ENCODE data around the gene RXFP1.
A peak's percentile ranks its signal among the peaks of the same experiment; 100 is the strongest.
"Not testable (repeated sequence)": the region's sequence is repeated elsewhere in the genome, so short reads cannot be mapped to it uniquely, and the experiment has no call there.

RXFP1 gene

DNA sequence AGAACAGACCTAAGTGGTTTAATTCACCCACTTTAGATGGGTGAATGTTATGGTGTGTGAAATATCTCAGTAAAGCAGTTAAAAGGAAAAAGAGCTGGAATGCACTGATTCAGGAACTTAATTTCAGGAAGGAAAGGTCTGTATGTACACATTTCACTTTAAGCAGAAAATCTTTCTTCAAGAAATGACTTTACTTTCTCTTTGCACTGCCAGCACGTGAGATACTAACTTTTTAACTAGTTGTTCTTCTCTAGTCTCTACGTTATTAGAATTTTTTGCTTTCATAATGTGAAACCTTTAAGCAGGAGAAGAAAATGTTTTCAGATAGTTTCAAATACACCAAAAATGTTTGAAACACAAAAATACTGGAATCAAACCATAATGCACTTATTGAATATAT lies 131.2 kb downstream of the RXFP1 start:
- Histone ChIP-seq H3K36me3 (no peaks in the 10 kb centered on the region), H3K27me3 (no peaks in the 10 kb centered on the region), H3K9me3 (replicated peaks in 1 of 11) (peaks cover 0 to 4% (median 0%) of the 10 kb centered on the region in 11 experiments; a peak in 1 of 22 replicates), H4K20me1 (no peaks in the 10 kb centered on the region), H3K4me1 (peaks cover 0 to 6% (median 0%) of the 10 kb centered on the region in 10 experiments; a peak in 1 of 20 replicates), H3K4me3 (no peak overlapping the region), H3K9ac (peak overlapping the region in 1 of 11 experiments; percentile 14; a peak in 1 of 22 replicates), H3K4me2 (peak overlapping the region in 2 of 11 experiments; percentile 18 to 37; a peak in 2 of 22 replicates), H3K27ac (no peak overlapping the region; a peak in 1 of 22 replicates)
- TF ChIP-seq Cebpa-rat (IDR thresholded peaks at IDR 0.05): no peak

DNA sequence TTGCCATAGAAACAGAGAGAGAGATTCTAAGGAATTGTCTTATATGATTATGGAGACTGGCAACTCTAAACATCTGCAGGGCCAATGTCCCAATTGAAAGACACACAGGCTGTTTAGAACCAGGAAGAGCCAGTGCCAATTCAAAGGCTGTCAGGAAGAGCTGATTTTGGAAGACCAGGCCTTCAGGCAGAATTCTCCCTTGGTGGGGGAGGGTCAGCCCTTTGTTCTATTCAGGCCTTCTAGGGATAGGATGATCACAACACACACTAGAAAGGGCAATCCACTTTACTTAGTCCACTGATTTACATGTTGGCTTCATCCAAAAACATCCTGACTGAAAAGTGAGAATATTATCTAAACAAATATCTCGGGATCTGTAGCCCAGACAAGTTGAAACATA lies 134.8 kb downstream of the RXFP1 start:
- Histone ChIP-seq H3K27ac (no peak overlapping the region), H3K9me3 (replicated peaks in 1 of 11) (peaks cover 0 to 4% (median 0%) of the 10 kb centered on the region in 11 experiments; a peak in 1 of 22 replicates), H4K20me1 (no peaks in the 10 kb centered on the region), H3K36me3 (no peaks in the 10 kb centered on the region), H3K27me3 (no peaks in the 10 kb centered on the region), H3K4me3 (no peak overlapping the region), H3K4me2 (no peak overlapping the region), H3K9ac (no peak overlapping the region), H3K4me1 (peaks cover 0 to 6% (median 0%) of the 10 kb centered on the region in 10 experiments; a peak in 1 of 20 replicates)
- TF ChIP-seq Cebpa-rat (IDR thresholded peaks at IDR 0.05): no peak

DNA sequence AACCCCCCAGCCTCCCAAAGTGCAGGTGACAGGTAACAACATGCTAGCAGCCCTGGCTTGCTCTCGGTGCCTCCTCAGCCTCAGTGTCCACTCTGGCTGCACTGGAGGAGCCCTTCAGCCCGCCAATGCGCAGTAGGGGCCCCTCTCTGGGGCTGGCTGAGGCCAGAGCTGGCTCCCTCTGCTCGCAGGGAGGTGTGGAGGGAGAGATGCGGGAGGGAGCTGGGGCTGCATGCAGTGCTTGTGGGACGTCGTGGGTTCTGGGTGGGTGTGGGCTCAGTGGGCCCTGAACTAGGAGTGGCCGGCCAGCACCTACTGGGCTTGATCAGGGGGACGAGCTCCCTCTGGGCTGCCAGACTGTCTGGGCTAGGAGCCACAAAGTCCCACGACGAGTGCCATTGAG lies 135.6 kb downstream of the RXFP1 start:
- peaks cover 0 to 6% (median 0%) of the 10 kb centered on the region in 10 experiments; a peak in 1 of 20 replicates for H3K4me1 ChIP-seq
- H3K27me3 ChIP-seq: no peaks in the 10 kb centered on the region
- no peaks in the 10 kb centered on the region for H4K20me1 ChIP-seq
- H3K4me2 ChIP-seq: no peak overlapping the region
- no peak for TF ChIP-seq Cebpa-rat (IDR thresholded peaks at IDR 0.05)
- no peak overlapping the region for H3K4me3 ChIP-seq
- H3K27ac ChIP-seq: no peak overlapping the region
- H3K36me3 ChIP-seq: no peaks in the 10 kb centered on the region
- no peak overlapping the region for H3K9ac ChIP-seq
- H3K9me3 ChIP-seq (replicated peaks in 1 of 11): peaks cover 0 to 4% (median 0%) of the 10 kb centered on the region in 11 experiments; a peak in 1 of 22 replicates

DNA sequence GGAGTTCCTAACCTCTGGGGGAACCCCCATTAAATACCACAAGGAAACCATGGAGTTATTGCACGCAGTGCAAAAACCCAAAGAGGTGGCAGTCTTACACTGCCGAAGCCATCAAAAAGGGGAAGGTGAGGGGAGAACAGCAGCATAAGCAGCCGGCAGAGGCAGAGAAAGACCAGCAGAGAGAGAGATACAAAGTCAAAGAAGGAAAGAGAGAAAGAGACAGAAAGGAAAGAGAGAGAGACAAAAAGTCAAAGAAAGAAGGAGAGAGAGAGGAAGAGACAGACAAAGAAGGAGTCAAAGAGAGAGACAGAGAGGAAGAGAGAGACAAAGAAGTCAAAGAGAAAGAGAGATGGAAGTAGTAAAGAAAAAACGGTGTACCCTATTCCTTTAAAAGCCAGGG lies 141.6 kb downstream of the RXFP1 start:
- not testable (repeated sequence) for H3K4me3 ChIP-seq
- H3K4me1 ChIP-seq: peaks cover 0 to 23% (median 0%) of the 10 kb centered on the region in 10 experiments; a peak in 6 of 20 replicates
- 0 out of 22 replicates have a peak overlapping the region, but pooled peaks of 1 of the 11 experiments have one; percentile 17 for H3K27ac ChIP-seq

DNA sequence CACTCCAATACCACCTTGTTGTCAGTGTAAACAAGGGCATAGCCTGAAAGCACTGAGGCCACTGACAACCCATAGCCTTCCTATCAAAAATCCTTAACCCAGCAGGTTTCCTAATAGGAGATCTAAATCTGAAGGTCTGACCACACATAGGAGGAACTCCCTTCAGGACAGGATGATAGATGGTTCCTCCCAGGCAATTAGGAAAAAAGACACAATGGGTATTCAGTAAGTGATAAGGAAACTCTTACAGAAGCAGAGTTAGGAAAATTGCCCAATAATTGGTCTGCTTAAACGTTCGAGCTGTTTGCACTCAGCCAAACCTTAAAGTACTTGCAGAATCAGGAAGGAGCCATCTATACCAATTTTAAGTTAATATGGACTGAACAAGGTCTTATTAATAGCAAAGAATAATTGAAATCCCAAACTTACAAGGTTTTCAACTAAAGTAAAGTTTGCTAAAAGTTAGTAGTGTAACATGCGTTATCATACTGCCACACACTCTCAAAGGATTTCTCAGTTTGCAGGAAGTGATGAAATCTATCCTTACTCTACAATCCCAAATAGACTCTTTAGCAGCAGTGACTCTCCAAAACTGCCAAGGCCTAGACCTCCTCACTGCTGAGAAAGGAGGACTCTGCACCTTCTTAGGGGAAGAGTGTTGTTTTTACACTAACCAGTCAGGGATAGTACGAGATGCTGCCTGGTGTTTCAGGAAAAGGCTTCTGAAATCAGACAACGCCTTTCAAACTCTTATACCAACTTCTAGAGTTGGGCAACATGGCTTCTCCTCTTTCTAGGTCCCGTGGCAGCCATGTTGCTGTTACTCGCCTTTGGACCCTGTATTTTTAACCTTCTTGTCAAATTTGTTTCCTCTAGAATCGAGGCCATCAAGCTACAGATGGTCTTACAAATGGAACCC lies 142.3 kb downstream of the RXFP1 start:
- Histone ChIP-seq H3K4me2 (peak overlapping the region in 4 of 11 experiments; percentile 7 to 44 (median 30); a peak in 5 of 22 replicates), H3K36me3 (peaks cover 0 to 47% (median 30%) of the 10 kb centered on the region in 11 experiments; a peak in 20 of 22 replicates), H3K27ac (0 out of 22 replicates have a peak overlapping the region, but pooled peaks of 1 of the 11 experiments have one; percentile 17), H3K4me1 (peaks cover 0 to 23% (median 1%) of the 10 kb centered on the region in 10 experiments; a peak in 10 of 20 replicates), H3K9me3 (replicated peaks in 1 of 11) (peaks cover 0 to 12% (median 7%) of the 10 kb centered on the region in 11 experiments; a peak in 13 of 22 replicates), H4K20me1 (peaks cover 0 to 15% (median 0%) of the 10 kb centered on the region in 11 experiments; a peak in 5 of 22 replicates)
- H3K4me3 ChIP-seq, H3K27me3 ChIP-seq, H3K9ac ChIP-seq: not testable (repeated sequence)

More for the DNA sequence above, 141.6 kb downstream of the RXFP1 start:
- Histone ChIP-seq H3K36me3 (peaks cover 0 to 40% (median 27%) of the 10 kb centered on the region in 11 experiments; a peak in 20 of 22 replicates), H3K9me3 (replicated peaks in 1 of 11) (peaks cover 0 to 12% (median 8%) of the 10 kb centered on the region in 11 experiments; a peak in 13 of 22 replicates), H3K4me2 (peak overlapping the region in 3 of 11 experiments; percentile 18 to 44 (median 43); a peak in 6 of 22 replicates)
- H3K9ac ChIP-seq, H4K20me1 ChIP-seq, H3K27me3 ChIP-seq: not testable (repeated sequence)

DNA sequence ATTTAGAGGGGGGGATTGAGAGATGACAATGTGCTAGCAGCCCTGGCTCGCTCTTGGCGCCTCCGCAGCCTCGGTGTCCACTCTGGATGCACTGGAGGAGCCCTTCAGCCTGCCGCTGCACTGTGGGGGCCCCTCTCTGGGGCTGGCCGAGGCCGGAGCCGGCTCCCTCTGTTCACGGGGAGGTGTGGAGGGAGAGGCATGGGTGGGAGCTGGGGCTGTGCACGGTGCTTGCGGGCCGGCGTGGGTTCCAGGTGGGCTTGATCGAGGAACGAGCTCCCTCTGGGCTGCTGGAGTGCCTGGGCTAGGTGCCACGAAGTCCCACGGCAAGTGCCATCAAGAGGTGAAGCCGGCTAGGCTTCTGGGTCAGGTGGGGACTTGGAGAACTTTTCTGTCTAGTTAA lies 143.1 kb downstream of the RXFP1 start:
- Histone ChIP-seq H4K20me1 (peaks cover 0 to 23% (median 0%) of the 10 kb centered on the region in 11 experiments; a peak in 7 of 22 replicates), H3K4me3 (no peak overlapping the region), H3K9ac (no peak overlapping the region), H3K9me3 (replicated peaks in 1 of 11) (peaks cover 0 to 12% (median 7%) of the 10 kb centered on the region in 11 experiments; a peak in 13 of 22 replicates), H3K4me2 (no peak overlapping the region; a peak in 1 of 22 replicates), H3K36me3 (peaks cover 0 to 55% (median 30%) of the 10 kb centered on the region in 11 experiments; a peak in 20 of 22 replicates), H3K4me1 (peaks cover under 1 to 28% (median 10%) of the 10 kb centered on the region in 10 experiments; a peak in 18 of 20 replicates), H3K27me3 (no peaks in the 10 kb centered on the region), H3K27ac (no peak overlapping the region)
- TF ChIP-seq Cebpa-rat (IDR thresholded peaks at IDR 0.05): no peak

DNA sequence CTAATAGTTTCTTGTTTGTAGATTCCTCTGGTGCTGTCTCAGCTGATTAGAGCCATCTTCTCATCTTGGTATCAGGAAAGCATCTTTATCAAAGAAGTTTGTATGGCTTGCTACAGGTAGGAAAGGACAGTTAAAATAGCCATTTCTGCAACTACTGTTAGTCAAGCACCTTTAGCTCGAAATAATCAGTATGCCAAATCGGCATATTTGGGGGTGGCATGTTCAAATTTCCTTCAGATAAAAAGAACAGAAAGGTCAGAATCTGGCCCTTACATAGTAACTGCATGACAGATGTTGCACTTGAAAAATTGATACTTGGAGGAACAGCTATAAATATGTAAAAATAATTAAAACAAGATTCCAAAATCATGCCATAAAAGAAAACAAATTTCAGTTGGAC lies 145.2 kb downstream of the RXFP1 start:
- H3K4me1 ChIP-seq: peaks cover 11 to 38% (median 19%) of the 10 kb centered on the region in 10 experiments
- H4K20me1 ChIP-seq: peaks cover 0 to 33% (median 0%) of the 10 kb centered on the region in 11 experiments; a peak in 9 of 22 replicates
- no peaks in the 10 kb centered on the region for H3K27me3 ChIP-seq
- H3K27ac ChIP-seq: no peak overlapping the region
- H3K4me3 ChIP-seq: no peak overlapping the region
- H3K36me3 ChIP-seq: peaks cover 0 to 55% (median 30%) of the 10 kb centered on the region in 11 experiments; a peak in 20 of 22 replicates
- no peak overlapping the region for H3K9ac ChIP-seq
- H3K4me2 ChIP-seq: no peak overlapping the region
- TF ChIP-seq Cebpa-rat (IDR thresholded peaks at IDR 0.05): no peak
- peaks cover 0 to 12% (median 7%) of the 10 kb centered on the region in 11 experiments; a peak in 13 of 22 replicates for H3K9me3 ChIP-seq (replicated peaks in 1 of 11)

DNA sequence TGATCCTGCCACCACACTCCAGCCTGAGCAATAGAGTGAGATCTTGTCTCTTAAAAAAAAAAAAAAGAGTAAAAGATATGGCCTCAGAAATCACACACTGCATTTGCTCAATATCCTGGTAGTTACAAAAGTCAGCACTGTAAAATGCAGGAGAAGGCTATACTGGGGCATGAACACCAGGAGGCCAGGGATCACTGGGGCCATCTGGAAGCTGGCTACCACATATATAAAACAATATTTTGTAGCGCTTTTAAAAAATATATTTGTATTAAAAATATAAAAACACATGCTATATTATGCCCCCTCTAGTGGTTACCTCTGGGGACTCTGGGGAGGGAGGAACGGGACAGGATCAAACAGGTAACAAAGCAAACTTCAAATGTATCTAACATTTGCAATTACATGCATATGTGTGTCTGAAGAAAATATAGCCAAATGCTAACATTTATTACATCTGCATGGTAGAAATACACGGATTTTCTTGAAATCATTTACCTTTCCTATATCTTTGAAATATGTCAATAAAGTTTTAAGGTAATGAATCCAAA lies 146.0 kb downstream of the RXFP1 start:
- peaks cover 0 to 33% (median 0%) of the 10 kb centered on the region in 11 experiments; a peak in 9 of 22 replicates for H4K20me1 ChIP-seq
- H3K4me3 ChIP-seq: no peak overlapping the region
- no peak overlapping the region for H3K9ac ChIP-seq
- H3K36me3 ChIP-seq: peaks cover 0 to 55% (median 30%) of the 10 kb centered on the region in 11 experiments; a peak in 20 of 22 replicates
- peaks cover 0 to 12% (median 7%) of the 10 kb centered on the region in 11 experiments; a peak in 13 of 22 replicates for H3K9me3 ChIP-seq (replicated peaks in 1 of 11)
- no peak overlapping the region for H3K27ac ChIP-seq
- no peak overlapping the region for H3K4me2 ChIP-seq
- H3K4me1 ChIP-seq: peaks cover 13 to 39% (median 21%) of the 10 kb centered on the region in 10 experiments
- no peak for TF ChIP-seq Cebpa-rat (IDR thresholded peaks at IDR 0.05)
- no peaks in the 10 kb centered on the region for H3K27me3 ChIP-seq
